Natural killer cell treated with Interleukin-12 subunit alpha and Interleukin-12 subunit beta and Interleukin-15 and Interleukin-18, amount 100 ng/mL, for 72 hours (primary cell): ENCODE measurements around the gene NFIC. TPM values are rescaled to one million over a fixed set of nuclear protein-coding genes. Genes with fewer than 3 reads are reported as not detected.

ENCODE experiments used
- ATAC-seq, 2 donors: fragments of 150-1000 bp; cut with Tn5 transposase in 1 of 2; sonication (Bioruptor Pico), chemical (Tn5 transposase) in 1 of 2; 2 replicates each; pipeline ENCODE4 v1.10.0; 2021
- DNase-seq: peaks from one replicate; pipeline ENCODE4 v3.0.0; 2022; ENCODE audit warnings: low spot score
- H3K27ac Mint-ChIP-seq, 2 donors: 1 replicate in 1 of 2; 2 replicates in 1 of 2; pipeline ENCODE4 v1.8.0; 2022; ENCODE audit warnings: mixed read lengths in 2 of 2, mild to moderate bottlenecking in 1 of 2, moderate library complexity in 1 of 2
- H3K27me3 Mint-ChIP-seq, 2 donors: 1 replicate in 1 of 2; 2 replicates in 1 of 2; pipeline ENCODE4 v1.8.0; 2022; ENCODE audit warnings: mixed read lengths in 2 of 2
- H3K36me3 Mint-ChIP-seq: one replicate; pipeline ENCODE4 v1.8.0; 2022; ENCODE audit warnings: mixed read lengths
- H3K4me1 Mint-ChIP-seq, 2 donors: 1 replicate in 1 of 2; 2 replicates in 1 of 2; pipeline ENCODE4 v1.8.0; 2022; ENCODE audit warnings: low read depth in 2 of 2, mixed read lengths in 2 of 2, mild to moderate bottlenecking in 1 of 2
- H3K4me3 Mint-ChIP-seq: one replicate; pipeline ENCODE4 v1.8.0; 2022; ENCODE audit warnings: mixed read lengths
- H3K9me3 Mint-ChIP-seq: 2 replicates; pipeline ENCODE4 v1.8.0; 2022; ENCODE audit warnings: mixed read lengths
- total RNA-seq, 2 donors: library from RNA; stranded (reverse); gene quantifications; one replicate each; pipeline ENCODE4 v1.2.3, GENCODE V29; 2022

NFIC gene
- total RNA-seq = 10 to 100 TPM; 21.4 to 41.7 TPM

DNA sequence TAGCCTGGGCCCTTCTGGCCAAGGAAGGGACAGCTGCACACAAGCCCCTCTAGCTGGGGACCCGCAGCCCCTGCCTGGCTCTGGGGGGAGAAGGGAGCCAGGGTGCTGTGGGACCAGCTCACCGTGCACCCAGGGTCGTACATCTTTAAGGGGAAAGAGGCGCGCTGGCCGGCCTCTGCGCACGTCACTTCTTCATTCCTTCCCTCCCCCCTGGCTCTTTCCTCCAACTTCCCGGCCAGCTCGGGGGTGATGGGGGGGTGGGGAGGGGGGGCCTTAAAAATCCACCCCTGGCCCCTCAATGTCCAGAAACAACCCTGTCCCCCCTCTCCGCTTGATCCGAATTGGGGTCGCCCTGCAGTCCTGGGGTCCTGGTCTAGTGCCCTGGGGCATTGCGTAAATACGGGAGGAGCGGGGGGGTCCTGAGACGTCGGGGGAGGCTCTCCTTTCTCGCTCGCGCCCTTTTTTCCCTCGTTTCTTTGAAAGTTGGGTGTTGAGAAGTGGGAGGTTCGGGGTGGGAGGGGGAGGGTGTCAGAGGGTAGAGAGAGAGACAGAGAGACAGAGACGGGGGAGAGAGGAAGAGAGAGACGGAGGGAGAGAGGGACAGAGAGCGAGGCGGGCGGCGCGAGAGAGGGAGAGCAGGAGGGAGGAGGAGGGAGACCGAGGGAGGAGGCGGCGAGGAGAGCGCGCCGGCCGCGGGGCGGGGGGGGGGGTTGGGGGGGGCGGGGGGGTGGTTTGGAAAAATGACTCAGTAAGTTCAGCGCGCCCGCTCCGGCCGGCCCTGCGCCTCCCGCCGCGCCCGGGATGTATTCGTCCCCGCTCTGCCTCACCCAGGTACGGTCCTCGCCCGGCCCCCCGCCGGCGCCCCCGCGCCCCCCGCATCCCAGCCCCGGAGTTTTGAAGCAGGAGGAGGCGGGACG lies at the start of gene NFIC:
TSS of gene NFIC (plus strand) at position 748 of the 917 bp plus-strand sequence. CDS start at position 802, 54 bp downstream.
- Mint-ChIP-seq H3K36me3 (no peaks in the 10 kb centered on the region), H3K27me3 (peaks cover 9 to 13% of the 10 kb centered on the region in 2 donors), H3K27ac (no peak within 1 kb of the TSS), H3K4me1 (peaks cover 38 to 54% of the 10 kb centered on the region in 2 donors), H3K4me3 (peak within 1 kb of the TSS; percentile 84), H3K9me3 (no peaks in the 10 kb centered on the region)
- DNase-seq (no peak), ATAC-seq (peak; percentile 56 to 63)

- no peaks in the 10 kb centered on the region for H3K9me3 Mint-ChIP-seq
- DNase-seq = no peak
- no peak overlapping the region for H3K27ac Mint-ChIP-seq
- no peak for ATAC-seq
- H3K4me3 Mint-ChIP-seq = no peak overlapping the region
- peaks cover 2 to 17% of the 10 kb centered on the region in 2 donors for H3K27me3 Mint-ChIP-seq
- H3K36me3 Mint-ChIP-seq = no peaks in the 10 kb centered on the region
- no peaks in the 10 kb centered on the region for H3K4me1 Mint-ChIP-seq
These were observed 49.6 kb upstream of the NFIC start for GRCh38 chr19:3316659-3317207.

GRCh38 chr19:3319643-3320353 lies 46.6 kb upstream of the NFIC start:
- ATAC-seq (no peak), DNase-seq (no peak)
- Mint-ChIP-seq H3K9me3 (no peaks in the 10 kb centered on the region), H3K4me3 (no peak overlapping the region), H3K27me3 (peaks cover 16 to 22% of the 10 kb centered on the region in 2 donors), H3K4me1 (no peaks in the 10 kb centered on the region), H3K27ac (no peak overlapping the region), H3K36me3 (no peaks in the 10 kb centered on the region)

DNA sequence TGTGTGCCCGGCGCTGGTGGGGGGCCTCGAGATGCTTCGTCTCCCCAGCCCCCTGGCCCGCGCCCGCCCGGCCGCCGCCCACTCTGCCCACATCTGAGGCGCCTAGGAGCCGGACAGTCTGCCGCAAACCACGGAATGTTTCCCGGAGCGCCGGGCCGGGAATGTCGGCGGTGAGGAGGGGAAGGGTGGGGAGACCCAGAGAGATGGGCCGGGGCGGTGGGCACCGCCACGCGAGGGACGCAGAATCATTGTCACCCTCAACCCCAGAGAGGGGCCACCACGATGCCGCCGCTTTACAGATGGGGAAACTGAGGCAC lies 46.1 kb upstream of the NFIC start:
- DNase-seq (no peak), ATAC-seq (no peak)
- no peak overlapping the region for H3K27ac Mint-ChIP-seq
- peaks cover 16 to 22% of the 10 kb centered on the region in 2 donors for H3K27me3 Mint-ChIP-seq
- no peaks in the 10 kb centered on the region for H3K36me3 Mint-ChIP-seq
- H3K4me3 Mint-ChIP-seq = no peak overlapping the region
- H3K9me3 Mint-ChIP-seq = no peaks in the 10 kb centered on the region
- no peaks in the 10 kb centered on the region for H3K4me1 Mint-ChIP-seq

GRCh38 chr19:3320853-3321252 lies 45.5 kb upstream of the NFIC start:
- ATAC-seq (no peak), DNase-seq (no peak)
- H3K27me3 Mint-ChIP-seq = peaks cover 16 to 22% of the 10 kb centered on the region in 2 donors
- no peaks in the 10 kb centered on the region for H3K4me1 Mint-ChIP-seq
- H3K9me3 Mint-ChIP-seq = no peaks in the 10 kb centered on the region
- no peaks in the 10 kb centered on the region for H3K36me3 Mint-ChIP-seq
- no peak overlapping the region for H3K27ac Mint-ChIP-seq
- H3K4me3 Mint-ChIP-seq = no peak overlapping the region

GRCh38 chr19:3321696-3322095 lies 44.7 kb upstream of the NFIC start:
- Mint-ChIP-seq H3K27me3 (peaks cover 16 to 22% of the 10 kb centered on the region in 2 donors), H3K9me3 (no peaks in the 10 kb centered on the region), H3K27ac (no peak overlapping the region), H3K4me1 (no peaks in the 10 kb centered on the region), H3K36me3 (no peaks in the 10 kb centered on the region), H3K4me3 (no peak overlapping the region)
- ATAC-seq (no peak), DNase-seq (no peak)

DNA sequence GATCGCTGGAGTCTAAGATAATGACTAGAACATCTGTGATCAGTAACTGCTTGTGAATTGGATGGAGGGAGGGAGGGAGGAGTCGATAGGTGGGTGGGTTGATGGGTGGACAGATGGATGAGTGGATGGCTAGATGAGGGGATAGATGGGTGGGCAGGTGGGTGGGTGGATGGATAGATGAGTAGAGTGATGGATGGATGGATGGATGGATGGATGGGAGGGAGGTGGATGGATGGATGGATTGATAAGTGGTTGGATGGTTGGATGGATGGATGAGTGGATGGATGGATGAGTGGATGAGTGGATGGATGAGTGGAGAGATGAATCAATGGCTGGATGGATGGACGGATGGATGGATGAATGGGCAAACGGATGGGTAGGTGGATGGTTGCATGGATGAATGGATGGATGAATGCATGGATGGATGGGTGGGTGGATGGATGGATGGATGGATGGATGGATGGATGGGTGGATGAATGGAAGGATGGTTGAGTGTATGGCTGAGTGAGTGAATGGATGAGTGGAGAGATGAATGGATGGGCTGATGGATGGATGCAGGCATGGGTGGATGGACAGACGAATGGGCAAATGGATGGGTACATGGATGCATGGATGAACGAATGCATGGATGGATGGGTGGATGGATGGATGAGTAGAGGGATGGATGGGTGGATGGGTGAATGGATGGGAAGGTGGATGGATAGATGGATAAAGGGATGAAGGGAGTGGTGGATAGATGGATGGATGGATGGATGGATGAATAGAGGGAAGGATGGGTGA lies 44.0 kb upstream of the NFIC start:
- Mint-ChIP-seq H3K36me3 (no peaks in the 10 kb centered on the region), H3K27ac (no peak overlapping the region), H3K9me3 (no peaks in the 10 kb centered on the region), H3K4me1 (no peaks in the 10 kb centered on the region), H3K4me3 (peak overlapping the region; percentile 24), H3K27me3 (peaks cover 16 to 22% of the 10 kb centered on the region in 2 donors)
- ATAC-seq (no peak), DNase-seq (no peak)

DNA sequence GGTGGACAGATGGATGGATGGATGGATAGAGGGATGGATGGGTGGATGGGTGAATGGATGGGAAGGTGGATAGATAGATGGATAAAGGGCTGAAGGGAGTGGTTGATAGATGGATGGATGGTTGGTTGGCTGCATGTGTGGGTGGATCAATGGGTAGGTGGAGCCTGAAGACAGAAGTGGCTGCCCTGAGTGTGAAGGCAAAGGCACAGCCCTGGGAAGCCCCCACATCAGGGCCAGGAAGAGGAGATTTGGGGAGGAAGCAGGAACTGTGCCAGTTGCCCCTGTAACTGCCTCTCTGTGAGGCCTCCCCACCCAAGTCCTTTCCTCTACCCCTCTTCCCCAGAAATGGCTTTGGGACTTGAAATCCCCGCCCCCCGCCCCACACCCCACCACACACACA lies 43.4 kb upstream of the NFIC start:
- Mint-ChIP-seq H3K36me3 (no peaks in the 10 kb centered on the region), H3K27me3 (peaks cover 16 to 22% of the 10 kb centered on the region in 2 donors), H3K4me3 (no peak overlapping the region), H3K4me1 (no peaks in the 10 kb centered on the region), H3K27ac (no peak overlapping the region), H3K9me3 (no peaks in the 10 kb centered on the region)
- ATAC-seq = no peak
- DNase-seq = no peak

GRCh38 chr19:3323658-3324057 lies 42.7 kb upstream of the NFIC start:
- Mint-ChIP-seq H3K27ac (no peak overlapping the region), H3K4me1 (no peaks in the 10 kb centered on the region), H3K9me3 (no peaks in the 10 kb centered on the region), H3K27me3 (peaks cover 16 to 22% of the 10 kb centered on the region in 2 donors), H3K4me3 (no peak overlapping the region), H3K36me3 (no peaks in the 10 kb centered on the region)
- ATAC-seq (no peak), DNase-seq (no peak)

- no peaks in the 10 kb centered on the region for H3K36me3 Mint-ChIP-seq
- no peak overlapping the region for H3K27ac Mint-ChIP-seq
- no peak overlapping the region for H3K4me3 Mint-ChIP-seq
- H3K9me3 Mint-ChIP-seq = no peaks in the 10 kb centered on the region
- ATAC-seq = peak; percentile 74
- peak; percentile 79 for DNase-seq
- no peaks in the 10 kb centered on the region for H3K4me1 Mint-ChIP-seq
- H3K27me3 Mint-ChIP-seq = peaks cover 16 to 22% of the 10 kb centered on the region in 2 donors
These were observed 42.0 kb upstream of the NFIC start for GRCh38 chr19:3324405-3324856.

GRCh38 chr19:3325451-3325850 lies 40.9 kb upstream of the NFIC start:
- DNase-seq = no peak
- ATAC-seq = no peak
- Mint-ChIP-seq H3K36me3 (no peaks in the 10 kb centered on the region), H3K27ac (no peak overlapping the region), H3K27me3 (peaks cover 16 to 18% of the 10 kb centered on the region in 2 donors), H3K4me3 (no peak overlapping the region), H3K4me1 (no peaks in the 10 kb centered on the region), H3K9me3 (no peaks in the 10 kb centered on the region)

- Mint-ChIP-seq H3K36me3 (no peaks in the 10 kb centered on the region), H3K27ac (no peak overlapping the region), H3K9me3 (no peaks in the 10 kb centered on the region), H3K4me1 (no peaks in the 10 kb centered on the region), H3K4me3 (no peak overlapping the region), H3K27me3 (no peaks in the 10 kb centered on the region)
- ATAC-seq = no peak
- no peak for DNase-seq
These were observed 37.6 kb upstream of the NFIC start for GRCh38 chr19:3328743-3329142.

DNA sequence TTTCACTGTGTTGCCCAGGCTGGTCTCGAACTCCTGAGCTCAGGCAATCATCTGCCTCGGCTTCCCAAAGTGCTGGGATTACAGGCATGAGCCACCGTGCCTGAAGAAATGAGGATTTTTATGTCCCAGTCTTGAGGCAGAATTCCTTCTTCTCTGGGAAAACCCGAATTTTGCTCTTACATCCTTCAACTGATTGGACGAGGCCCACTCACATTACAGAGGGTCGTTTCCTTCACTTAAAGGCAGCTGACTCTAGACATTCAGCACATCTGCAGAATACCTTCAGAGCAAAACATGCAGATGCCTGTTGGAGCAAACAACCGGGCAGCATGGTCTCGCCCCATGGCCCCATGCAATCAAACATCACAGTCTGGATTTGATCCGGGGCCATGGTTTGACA lies 36.3 kb upstream of the NFIC start:
- Mint-ChIP-seq H3K27ac (no peak overlapping the region), H3K4me3 (no peak overlapping the region), H3K9me3 (no peaks in the 10 kb centered on the region), H3K36me3 (no peaks in the 10 kb centered on the region), H3K4me1 (no peaks in the 10 kb centered on the region), H3K27me3 (peaks cover 0 to 4% of the 10 kb centered on the region in 2 donors)
- DNase-seq (no peak), ATAC-seq (no peak)
